A673 (cell line): ENCODE data around the gene KCNB1. TPM values are rescaled to one million over a fixed set of nuclear protein-coding genes. Genes with fewer than 3 reads are reported as not detected.

Experiments
- BruUV-seq: library from RNA; stranded (reverse); fragments of 400-500 nt; replicated peaks from 2 replicates; lab custom pipeline; 2021; lab: Mats Ljungman, UMichigan
- CTCF ChIA-PET: fragments of 300-600 bp; sonication (Branson Sonifier 250); formaldehyde crosslinking; loops from one replicate; lab custom pipeline; 2022; ENCODE audit warnings: antibody characterized with exemption; lab: Charles Lee
- POLR2A ChIA-PET: fragments of 300-600 bp; sonication (Branson Sonifier 250); formaldehyde crosslinking; loops from one replicate; lab custom pipeline; 2022; ENCODE audit warnings: antibody characterized with exemption; ENCODE audit not compliant: low non-redundant PET; lab: Charles Lee
- DNase-seq: peaks from one replicate; pipeline ENCODE4 v3.0.0-alpha.2; 2015; ENCODE audit warnings: low spot score
- H3K27ac ChIP-seq: fragments of 200-600 bp; sonication (generic); 2 replicates; pipeline ENCODE4 v1.5.1; 2016; ENCODE audit warnings: mixed run types, low read depth, mild to moderate bottlenecking, mixed read lengths, antibody characterized with exemption, low read length; ENCODE audit not compliant: poor library complexity, severe bottlenecking
- H3K27me3 ChIP-seq: fragments of 200-600 bp; sonication (generic); replicated peaks from 2 replicates; pipeline ENCODE4 v1.6.1; 2017; ENCODE audit warnings: mixed run types, low read depth, mild to moderate bottlenecking, mixed read lengths, antibody characterized with exemption, low read length; ENCODE audit not compliant: insufficient read depth, poor library complexity
- H3K36me3 ChIP-seq: fragments of 200-600 bp; sonication (generic); 2 replicates; pipeline ENCODE4 v1.6.1; 2016; ENCODE audit warnings: mixed run types, mild to moderate bottlenecking, mixed read lengths, antibody characterized with exemption, low read length; ENCODE audit not compliant: insufficient read depth, poor library complexity, severe bottlenecking
- H3K4me1 ChIP-seq: fragments of 200-600 bp; sonication (generic); 2 replicates; pipeline ENCODE4 v1.6.1; 2017; ENCODE audit warnings: mixed run types, mild to moderate bottlenecking, mixed read lengths, antibody characterized with exemption, low read length; ENCODE audit not compliant: insufficient read depth, poor library complexity, severe bottlenecking
- H3K4me3 ChIP-seq: fragments of 200-600 bp; sonication (generic); 2 replicates; pipeline ENCODE4 v1.5.1; 2016; ENCODE audit warnings: low read depth, mixed run types, mild to moderate bottlenecking, mixed read lengths, low read length; ENCODE audit not compliant: poor library complexity, severe bottlenecking
- H3K9me3 ChIP-seq: fragments of 200-600 bp; sonication (generic); 2 replicates; pipeline ENCODE4 v1.6.1; 2016; ENCODE audit warnings: mixed run types, low read depth, mild to moderate bottlenecking, mixed read lengths, antibody characterized with exemption, low read length; ENCODE audit not compliant: poor library complexity, severe bottlenecking
- EZH2 ChIP-seq: fragments of 200-600 bp; sonication (generic); IDR thresholded peaks from 2 replicates; pipeline ENCODE4 v1.6.1; 2017; ENCODE audit warnings: borderline replicate concordance, low read depth, mild to moderate bottlenecking, mixed read lengths, antibody characterized with exemption, low read length; ENCODE audit not compliant: poor library complexity, severe bottlenecking
- intact Hi-C: fragments of 100-400 bp; cut with micrococcal nuclease; formaldehyde crosslinking; loops from one replicate; pipeline ENCODE4 v1.10.0; 2022; ENCODE audit not compliant: unreplicated experiment
- total RNA-seq: library from RNA; stranded (reverse); gene quantifications from 2 replicates; pipeline ENCODE4 v1.2.3, GENCODE V29; 2021
- TF ChIP-seq, protein P1 (sequence below): fragments of 300-800, 200-600 bp; sonication (generic); conservative IDR thresholded peaks from 2 replicates; pipeline ENCODE4 v1.5.1; 2017; ENCODE audit warnings: low read depth, mild to moderate bottlenecking, antibody characterized with exemption, low read length, moderate library complexity, mixed read lengths

Gene KCNB1
- total RNA-seq, 1 experiment from 2014 or later, result not detected

GRCh38 chr20:49389854-49390253 lies 92.6 kb downstream of the KCNB1 start:
- Histone ChIP-seq H3K27me3 (peaks cover 43% of the 10 kb centered on the region), H3K9me3 (no peaks in the 10 kb centered on the region), H3K4me1 (no peaks in the 10 kb centered on the region), H3K27ac (no peak overlapping the region), H3K36me3 (no peaks in the 10 kb centered on the region), H3K4me3 (no peak overlapping the region)
- intact Hi-C loops, result no loop called here
- ChIA-PET CTCF (no interaction called here), POLR2A (no interaction called here)
- DNase-seq, result no peak
- BruUV-seq, result no TSS peak
- TF ChIP-seq, protein P1, sequence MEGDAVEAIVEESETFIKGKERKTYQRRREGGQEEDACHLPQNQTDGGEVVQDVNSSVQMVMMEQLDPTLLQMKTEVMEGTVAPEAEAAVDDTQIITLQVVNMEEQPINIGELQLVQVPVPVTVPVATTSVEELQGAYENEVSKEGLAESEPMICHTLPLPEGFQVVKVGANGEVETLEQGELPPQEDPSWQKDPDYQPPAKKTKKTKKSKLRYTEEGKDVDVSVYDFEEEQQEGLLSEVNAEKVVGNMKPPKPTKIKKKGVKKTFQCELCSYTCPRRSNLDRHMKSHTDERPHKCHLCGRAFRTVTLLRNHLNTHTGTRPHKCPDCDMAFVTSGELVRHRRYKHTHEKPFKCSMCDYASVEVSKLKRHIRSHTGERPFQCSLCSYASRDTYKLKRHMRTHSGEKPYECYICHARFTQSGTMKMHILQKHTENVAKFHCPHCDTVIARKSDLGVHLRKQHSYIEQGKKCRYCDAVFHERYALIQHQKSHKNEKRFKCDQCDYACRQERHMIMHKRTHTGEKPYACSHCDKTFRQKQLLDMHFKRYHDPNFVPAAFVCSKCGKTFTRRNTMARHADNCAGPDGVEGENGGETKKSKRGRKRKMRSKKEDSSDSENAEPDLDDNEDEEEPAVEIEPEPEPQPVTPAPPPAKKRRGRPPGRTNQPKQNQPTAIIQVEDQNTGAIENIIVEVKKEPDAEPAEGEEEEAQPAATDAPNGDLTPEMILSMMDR, result no peak
- no peak for TF ChIP-seq EZH2

- no peaks in the 10 kb centered on the region for H3K36me3 ChIP-seq
- H3K9me3 ChIP-seq, result no peaks in the 10 kb centered on the region
- no TSS peak for BruUV-seq
- no peak for DNase-seq
- CTCF ChIA-PET, result interaction anchor here (0.5 to 1.1 kb wide), 3 partner anchors 44 to 120 kb away, joined by 3 to 4 read pairs (median 3); no protein-coding TSS in a partner anchor
- H3K27me3 ChIP-seq, result peaks cover 32% of the 10 kb centered on the region
- no peaks in the 10 kb centered on the region for H3K4me1 ChIP-seq
- no peak overlapping the region for H3K27ac ChIP-seq
- no peak overlapping the region for H3K4me3 ChIP-seq
- no peak for TF ChIP-seq EZH2
- TF ChIP-seq, protein P1, result no peak
- POLR2A ChIA-PET, result no interaction called here
- intact Hi-C loops, result no loop called here
Measured at GRCh38 chr20:49388744-49389143, 93.7 kb downstream of the KCNB1 start.

DNA sequence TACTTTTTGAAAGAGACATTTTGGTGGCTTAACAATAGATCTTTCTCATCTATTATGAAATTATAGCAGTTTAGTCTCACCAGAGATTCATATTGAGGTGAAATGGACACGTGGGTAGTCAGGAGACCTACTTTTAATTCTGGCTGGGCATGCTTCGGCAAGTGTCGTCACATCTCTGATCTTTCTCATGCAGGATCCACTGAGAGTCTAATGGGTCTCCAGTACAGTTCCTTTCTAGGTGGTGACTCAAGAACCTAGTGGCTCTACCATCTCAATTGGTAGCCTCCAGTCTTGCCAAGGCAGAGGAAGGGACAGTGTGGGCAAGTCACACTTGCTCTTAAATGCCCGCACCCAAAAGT lies 94.9 kb downstream of the KCNB1 start:
- Histone ChIP-seq H3K4me3 (no peak overlapping the region), H3K9me3 (no peaks in the 10 kb centered on the region), H3K4me1 (no peaks in the 10 kb centered on the region), H3K27me3 (peaks cover 24% of the 10 kb centered on the region), H3K36me3 (no peaks in the 10 kb centered on the region), H3K27ac (no peak overlapping the region)
- TF ChIP-seq, protein P1, result no peak
- no peak for TF ChIP-seq EZH2
- BruUV-seq, result no TSS peak
- no peak for DNase-seq
- intact Hi-C loops, result no loop called here
- ChIA-PET CTCF (no interaction called here), POLR2A (no interaction called here)
